HCEC 1CT (cell line): ENCODE data around the gene RELB.
A peak's percentile ranks its signal among the peaks of the same experiment; 100 is the strongest.

ENCODE experiments used
- DNase-seq: peaks from one replicate; pipeline ENCODE4 v3.0.0-alpha.2; 2017

Gene RELB

GRCh38 chr19:45023048-45023447 lies 21.8 kb downstream of the RELB start:
- no peak for DNase-seq

- no peak for DNase-seq
Observed at GRCh38 chr19:45025264-45025663, 24.0 kb downstream of the RELB start.

GRCh38 chr19:45027371-45027770 lies 26.1 kb downstream of the RELB start:
- DNase-seq, result no peak

- DNase-seq, result no peak
Observed at GRCh38 chr19:45030825-45031224, 29.6 kb downstream of the RELB start.

GRCh38 chr19:45032421-45032820 lies 31.2 kb downstream of the RELB start:
- no peak for DNase-seq

- DNase-seq, result no peak
Observed at GRCh38 chr19:45035755-45036154, 34.5 kb downstream of the RELB start.

GRCh38 chr19:45037393-45038169 lies 36.3 kb downstream of the RELB start:
- no peak for DNase-seq

- DNase-seq, result peak; percentile 86
Observed at GRCh38 chr19:45038931-45039893, 37.9 kb downstream of the RELB start, which contains the start of gene CLASRP. Gene CLASRP, plus strand, starts transcription at chr19:45039045. Its CDS starts 1,168 bp downstream, at chr19:45040213.

GRCh38 chr19:45040059-45040771 lies 39.0 kb downstream of the RELB start:
- DNase-seq, result no peak

- no peak for DNase-seq
Observed at GRCh38 chr19:45041125-45041524, 39.9 kb downstream of the RELB start.

GRCh38 chr19:45045671-45046353 lies 44.5 kb downstream of the RELB start:
- no peak for DNase-seq

GRCh38 chr19:45046355-45046754 lies 45.1 kb downstream of the RELB start:
- no peak for DNase-seq

- no peak for DNase-seq
Observed at GRCh38 chr19:45047188-45047797, 46.0 kb downstream of the RELB start.

GRCh38 chr19:45049073-45049736 lies 47.9 kb downstream of the RELB start:
- DNase-seq, result no peak

GRCh38 chr19:45050036-45050435 lies 48.8 kb downstream of the RELB start:
- no peak for DNase-seq

GRCh38 chr19:45051929-45052579 lies 50.8 kb downstream of the RELB start:
- DNase-seq, result no peak

- DNase-seq, result no peak
Observed at GRCh38 chr19:45056831-45057230, 55.6 kb downstream of the RELB start.

GRCh38 chr19:45057444-45057843 lies 56.2 kb downstream of the RELB start:
- no peak for DNase-seq

GRCh38 chr19:45058622-45059159 lies 57.4 kb downstream of the RELB start:
- no peak for DNase-seq

GRCh38 chr19:45059258-45059965 lies 58.1 kb downstream of the RELB start:
- peak; percentile 60 for DNase-seq
